GM10248 (cell line): Measurements from ENCODE around the gene AKAP5.

Experiments
- CTCF ChIA-PET: fragments of 300-600 bp; sonication (Branson Sonifier 250); formaldehyde crosslinking; extraction: SDS; loops from one replicate; lab custom pipeline; 2021; ENCODE audit warnings: antibody characterized with exemption; lab: Yijun Ruan, JAX
- POLR2A ChIA-PET: fragments of 350-650 bp; sonication (Branson Sonifier 250); formaldehyde crosslinking; extraction: SDS; loops from one replicate; lab custom pipeline; 2020; ENCODE audit warnings: antibody characterized with exemption; lab: Yijun Ruan, JAX
- DNase-seq: peaks from one replicate; pipeline ENCODE4 v3.0.0; 2012; ENCODE audit errors: extremely low spot score
- TF ChIP-seq, protein P1 (sequence below): IDR thresholded peaks from 2 replicates; pipeline ENCODE4 v1.5.1; 2012; ENCODE audit warnings: mild to moderate bottlenecking, low read depth; ENCODE audit errors: extremely low read depth, missing control alignments, control extremely low read depth

Gene AKAP5, protein sequence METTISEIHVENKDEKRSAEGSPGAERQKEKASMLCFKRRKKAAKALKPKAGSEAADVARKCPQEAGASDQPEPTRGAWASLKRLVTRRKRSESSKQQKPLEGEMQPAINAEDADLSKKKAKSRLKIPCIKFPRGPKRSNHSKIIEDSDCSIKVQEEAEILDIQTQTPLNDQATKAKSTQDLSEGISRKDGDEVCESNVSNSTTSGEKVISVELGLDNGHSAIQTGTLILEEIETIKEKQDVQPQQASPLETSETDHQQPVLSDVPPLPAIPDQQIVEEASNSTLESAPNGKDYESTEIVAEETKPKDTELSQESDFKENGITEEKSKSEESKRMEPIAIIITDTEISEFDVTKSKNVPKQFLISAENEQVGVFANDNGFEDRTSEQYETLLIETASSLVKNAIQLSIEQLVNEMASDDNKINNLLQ

DNA sequence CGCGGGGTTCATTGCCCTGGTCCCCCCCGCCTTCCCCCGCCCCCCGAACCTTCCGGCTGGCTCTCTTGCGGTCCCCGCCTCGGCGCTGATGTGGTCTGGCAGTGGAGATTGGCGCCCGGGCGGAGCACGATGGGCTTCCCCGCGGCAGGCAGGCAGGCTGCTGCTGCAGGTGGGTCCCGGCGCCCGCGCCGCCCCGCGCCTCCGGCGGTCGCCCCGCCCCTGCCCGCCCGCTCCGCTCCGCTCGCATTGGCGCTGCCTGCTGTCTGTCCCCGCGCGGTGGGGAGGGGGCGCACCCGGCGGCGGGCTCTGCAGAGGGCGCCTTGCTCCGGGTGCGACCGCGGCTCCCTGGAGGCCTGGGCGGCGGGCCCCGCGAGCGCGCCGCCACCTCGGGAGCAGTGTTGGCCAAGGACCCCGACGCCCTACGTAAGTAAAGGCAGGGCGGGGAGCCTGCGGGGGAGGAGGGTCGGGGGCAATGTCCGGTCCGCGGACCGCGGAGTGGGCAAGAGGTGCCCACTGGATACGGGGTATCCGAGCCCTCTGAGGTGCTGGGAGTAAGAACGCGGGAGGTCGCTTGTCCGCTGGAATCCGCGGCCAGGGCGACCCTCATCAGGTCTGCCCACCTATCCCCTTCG lies at the start of gene AKAP5:
TSS of gene AKAP5 (plus strand) at position 309 of the 632 bp plus-strand sequence. CDS start 2,896 bp downstream, outside the sequence.
- POLR2A ChIA-PET, result interaction anchor here (0.5 kb wide), 1 partner anchor 32 kb away, joined by 4 read pairs; no protein-coding TSS in a partner anchor
- CTCF ChIA-PET, result interaction anchor here (1.0 to 3.6 kb wide), 8 partner anchors 10 to 38 kb away, joined by 4 to 25 read pairs (median 10); partner anchors contain the start of gene ZBTB25
- TF ChIP-seq, protein P1, sequence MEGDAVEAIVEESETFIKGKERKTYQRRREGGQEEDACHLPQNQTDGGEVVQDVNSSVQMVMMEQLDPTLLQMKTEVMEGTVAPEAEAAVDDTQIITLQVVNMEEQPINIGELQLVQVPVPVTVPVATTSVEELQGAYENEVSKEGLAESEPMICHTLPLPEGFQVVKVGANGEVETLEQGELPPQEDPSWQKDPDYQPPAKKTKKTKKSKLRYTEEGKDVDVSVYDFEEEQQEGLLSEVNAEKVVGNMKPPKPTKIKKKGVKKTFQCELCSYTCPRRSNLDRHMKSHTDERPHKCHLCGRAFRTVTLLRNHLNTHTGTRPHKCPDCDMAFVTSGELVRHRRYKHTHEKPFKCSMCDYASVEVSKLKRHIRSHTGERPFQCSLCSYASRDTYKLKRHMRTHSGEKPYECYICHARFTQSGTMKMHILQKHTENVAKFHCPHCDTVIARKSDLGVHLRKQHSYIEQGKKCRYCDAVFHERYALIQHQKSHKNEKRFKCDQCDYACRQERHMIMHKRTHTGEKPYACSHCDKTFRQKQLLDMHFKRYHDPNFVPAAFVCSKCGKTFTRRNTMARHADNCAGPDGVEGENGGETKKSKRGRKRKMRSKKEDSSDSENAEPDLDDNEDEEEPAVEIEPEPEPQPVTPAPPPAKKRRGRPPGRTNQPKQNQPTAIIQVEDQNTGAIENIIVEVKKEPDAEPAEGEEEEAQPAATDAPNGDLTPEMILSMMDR, result no peak

DNA sequence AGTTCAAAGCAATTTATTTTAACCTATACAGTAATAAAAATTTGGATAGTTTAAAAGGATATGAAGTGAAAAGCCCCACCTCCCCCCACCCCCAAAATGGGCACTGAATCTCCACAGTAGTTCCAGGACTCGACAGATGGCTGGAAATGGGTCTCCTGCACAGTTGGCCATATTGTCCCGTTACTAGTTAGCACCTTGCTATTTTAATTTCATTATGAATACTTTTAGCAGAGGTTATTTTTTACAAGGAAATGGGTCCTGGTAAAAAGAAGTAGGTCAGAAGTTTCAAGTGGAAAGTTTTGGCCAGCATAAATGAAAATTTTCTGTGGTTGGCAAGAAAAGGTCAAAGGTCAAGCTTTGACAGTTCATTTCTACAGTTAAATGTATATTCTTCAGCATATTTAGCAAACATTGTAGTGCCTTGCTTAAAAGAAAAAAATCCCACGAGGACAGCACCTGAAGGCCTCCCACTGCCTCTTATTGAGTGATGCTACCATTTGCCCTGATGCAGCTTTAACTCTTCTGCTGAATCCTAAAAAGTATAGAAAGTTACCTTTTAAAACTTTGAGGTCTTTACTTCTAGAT lies 48.9 kb upstream of the AKAP5 start:
- DNase-seq, result no peak
- CTCF ChIA-PET, result interaction anchor here (16.2 kb wide), 1 partner anchor 17 kb away, joined by 205 read pairs; no protein-coding TSS in a partner anchor
- POLR2A ChIA-PET, result no interaction called here
- TF ChIP-seq, protein P1, result no peak

More for the DNA sequence above, at the start of gene AKAP5:
- DNase-seq, result peak; percentile 78

DNA sequence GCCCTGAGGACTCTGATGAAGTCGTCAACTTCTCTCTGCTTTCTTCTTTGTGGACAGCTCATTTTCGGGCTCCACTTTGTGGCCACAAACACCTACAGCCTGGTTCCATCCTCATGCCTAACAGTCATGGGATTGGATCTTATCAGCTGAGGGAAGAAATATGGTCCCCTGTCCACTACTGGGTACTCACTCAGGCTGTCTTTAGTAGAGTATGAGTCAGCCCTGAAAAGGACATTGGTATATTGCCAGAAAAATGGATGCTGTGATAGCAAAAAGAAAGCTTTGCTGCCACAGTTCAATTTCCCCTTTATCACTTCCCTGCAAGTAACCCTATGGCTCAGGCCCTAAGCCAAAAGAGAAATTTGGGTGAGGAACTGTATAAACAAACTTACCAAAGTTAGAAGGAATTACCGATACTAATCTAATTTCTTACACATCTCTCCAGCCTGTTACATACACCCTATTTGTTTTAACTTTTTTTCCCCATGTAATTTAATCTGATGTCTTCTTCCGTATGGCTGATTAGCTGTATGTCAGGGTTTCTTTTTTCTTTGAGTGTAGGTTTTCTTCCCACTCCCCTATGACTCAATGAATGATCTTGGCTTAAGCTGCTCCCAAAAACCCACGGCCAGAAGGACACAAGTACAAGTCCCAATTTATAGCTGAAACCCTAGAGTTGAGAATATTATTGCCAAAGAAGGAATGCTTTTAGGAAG lies 48.1 kb upstream of the AKAP5 start:
- ChIA-PET CTCF (interaction anchor here (0.9 to 16.2 kb wide), 2 partner anchors 16 kb away, joined by 3 to 205 read pairs; no protein-coding TSS in a partner anchor), POLR2A (no interaction called here)
- TF ChIP-seq, protein P1, result no peak
- no peak for DNase-seq

DNA sequence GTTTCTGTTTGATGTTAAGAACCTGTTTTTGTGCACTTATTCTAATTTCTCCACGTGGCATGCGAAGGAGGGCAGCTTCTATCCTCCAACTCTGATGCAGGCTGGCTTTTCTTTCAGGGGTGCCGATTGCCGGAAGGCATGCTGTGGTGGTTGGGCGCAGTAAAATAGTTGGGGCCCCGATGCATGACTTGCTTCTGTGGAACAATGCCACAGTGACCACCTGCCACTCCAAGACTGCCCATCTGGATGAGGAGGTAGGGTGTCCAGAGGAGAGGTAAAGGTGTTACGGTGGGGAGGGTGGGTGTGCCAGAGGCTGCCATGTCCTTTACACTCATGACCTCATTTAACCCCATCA lies 47.6 kb upstream of the AKAP5 start:
- CTCF ChIA-PET, result interaction anchor here (0.9 to 16.2 kb wide), 2 partner anchors 15 to 16 kb away, joined by 3 to 205 read pairs; no protein-coding TSS in a partner anchor
- POLR2A ChIA-PET, result no interaction called here
- TF ChIP-seq, protein P1, result no peak
- no peak for DNase-seq

DNA sequence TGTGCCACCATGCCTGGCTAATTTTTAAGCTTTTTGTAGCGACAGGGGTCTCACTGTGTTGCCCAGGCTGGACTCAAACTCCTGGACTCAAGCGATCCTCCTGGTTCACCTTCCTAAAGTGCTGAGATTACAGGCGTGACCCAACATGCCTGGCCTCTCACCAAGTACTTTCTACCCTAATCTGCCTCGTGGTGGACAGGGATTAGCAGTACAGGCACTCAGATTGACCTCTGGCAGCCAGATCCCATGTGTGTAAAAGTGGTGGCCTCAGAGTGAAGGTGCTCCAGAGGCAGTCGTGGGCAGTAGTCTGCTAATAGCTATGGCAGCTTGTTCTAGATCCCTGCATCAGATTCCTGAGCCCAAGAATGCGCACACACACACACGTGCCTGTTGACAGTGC lies 46.3 kb upstream of the AKAP5 start:
- CTCF ChIA-PET, result interaction anchor here (1.2 to 16.2 kb wide), 2 partner anchors 14 to 40 kb away, joined by 3 to 205 read pairs; no protein-coding TSS in a partner anchor
- TF ChIP-seq, protein P1, result no peak
- POLR2A ChIA-PET, result no interaction called here
- DNase-seq, result no peak
